Stomach (tissue), 19 donors: ENCODE measurements around the gene CCN5. TPM values are rescaled to one million over a fixed set of nuclear protein-coding genes. Genes with fewer than 3 reads are reported as not detected.
A peak's percentile ranks its signal among the peaks of the same experiment; 100 is the strongest.
"Not testable (repeated sequence)": the region's sequence is repeated elsewhere in the genome, so short reads cannot be mapped to it uniquely, and the experiment has no call there.

Experiments used
- DNase-seq, 2 donors: peaks; one replicate each; pipeline versions ENCODE4 v3.0.0 to v3.0.0-alpha.2; 2013 to 2019
- H3K27ac ChIP-seq, 5 donors: fragments of 200-600 bp in 4 of 5; sonication (generic) in 4 of 5; one replicate each; pipeline ENCODE4 v1.5.1; 2013 to 2019; ENCODE audit warnings: mild to moderate bottlenecking in 1 of 5, moderate library complexity in 1 of 5
- H3K27me3 ChIP-seq, 3 donors: fragments of 200-600 bp; sonication (generic); one replicate each; pipeline ENCODE4 v1.5.1; 2017 to 2019; ENCODE audit warnings: mixed run types in 1 of 3
- H3K36me3 ChIP-seq, 4 donors: fragments of 200-600 bp; sonication (generic); 1 replicate in 3 of 4; 2 replicates in 1 of 4; pipeline ENCODE4 v1.5.1; 2016 to 2019
- H3K4me1 ChIP-seq, 4 donors: fragments of 200-600 bp; sonication (generic); one replicate each; pipeline ENCODE4 v1.5.1; 2016 to 2019
- H3K4me3 ChIP-seq, 4 donors: fragments of 200-600 bp; sonication (generic) in 3 of 4; one replicate each; pipeline ENCODE4 v1.5.1; 2016 to 2019; ENCODE audit warnings: mild to moderate bottlenecking in 1 of 4
- H3K9me3 ChIP-seq, 4 donors: fragments of 200-600 bp; sonication (generic); one replicate each; pipeline ENCODE4 v1.5.1; 2016 to 2019
- EP300 ChIP-seq: sonication (generic); formaldehyde crosslinking; IDR thresholded peaks from one replicate; pipeline ENCODE4 v1.6.1; 2017; ENCODE audit warnings: antibody characterized with exemption
- POLR2A ChIP-seq, 4 donors: fragments of 450-650 bp; IDR thresholded peaks; one replicate each; pipeline ENCODE4 v1.6.1; 2016; ENCODE audit warnings: antibody characterized with exemption in 4 of 4, control low read depth in 2 of 4, mild to moderate bottlenecking in 1 of 4, moderate library complexity in 1 of 4
- POLR2AphosphoS5 ChIP-seq, 3 donors: sonication (generic); formaldehyde crosslinking; IDR thresholded peaks; one replicate each; pipeline ENCODE4 v1.6.1; 2016; ENCODE audit warnings: antibody characterized with exemption in 3 of 3
- WGBS, 5 donors: extraction: QIAGEN DNeasy Blood & Tissue Kit in 3 of 5; methylation state at CpG; one replicate each; pipeline versions ENCODE4 v1.1.5 to v1.1.7; 2013 to 2018; 5-methylcytosine and 5-hydroxymethylcytosine counted together
- intact Hi-C: fragments of 100-400 bp; cut with DNase I; formaldehyde crosslinking; loops from one replicate; pipeline ENCODE4 v1.15.1; 2023; ENCODE audit warnings: low total_unique reads
- long read RNA-seq, 10 donors: transcript quantifications; one replicate each; lab custom pipeline, GENCODE V29; 2026
- polyA plus RNA-seq, 3 donors: library from polyadenylated mRNA; stranded (reverse); fragments of 200-250 nt; gene quantifications; one replicate each; pipeline ENCODE4 v1.2.3, GENCODE V29; 2013
- total RNA-seq, 5 donors: library from RNA; depleted of rRNA; stranded (reverse); fragments of >200 nt; gene quantifications; one replicate each; pipeline versions ENCODE4 v1.1.0 to v1.2.3, GENCODE V29; 2014 to 2016
- TF ChIP-seq, protein P1 (sequence below), 7 experiments: fragments of 450-650 bp in 4 of 7; fragments of 200-600 bp in 3 of 7; sonication (generic) in 3 of 7; IDR thresholded peaks; one replicate each; pipeline ENCODE4 v1.5.1; 2016 to 2019; ENCODE audit warnings: antibody characterized with exemption in 7 of 7, control low read depth in 2 of 7, mild to moderate bottlenecking in 1 of 7
- donor health status: healthy with polysubstance abuse.
- donor health status: Bipolar disorder and iron deficiency.
- donor health status: healthy.

Gene CCN5, protein sequence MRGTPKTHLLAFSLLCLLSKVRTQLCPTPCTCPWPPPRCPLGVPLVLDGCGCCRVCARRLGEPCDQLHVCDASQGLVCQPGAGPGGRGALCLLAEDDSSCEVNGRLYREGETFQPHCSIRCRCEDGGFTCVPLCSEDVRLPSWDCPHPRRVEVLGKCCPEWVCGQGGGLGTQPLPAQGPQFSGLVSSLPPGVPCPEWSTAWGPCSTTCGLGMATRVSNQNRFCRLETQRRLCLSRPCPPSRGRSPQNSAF
- total RNA-seq: 100 to 1,000 TPM in 1 of 5 donors, 10 to 100 TPM in 1, not detected in 3; 19.9 to 193 TPM
- 1 to 10 TPM; 2.5 to 8.2 (median 3.4) TPM for polyA plus RNA-seq
- long read RNA-seq, donor 1: 0 reads
- long read RNA-seq, donor 2: 0 reads
- long read RNA-seq, donor 3: 0 reads
- long read RNA-seq, donor 4: 0 reads
- long read RNA-seq, donor 5: 0 reads
- long read RNA-seq, donor 6: 0 reads
- long read RNA-seq, donor 7, partial matches to known transcripts: 0 of 1 reads
- long read RNA-seq, donor 7, other reads (novel, unspliced or antisense): 0 of 1 reads
- long read RNA-seq, donor 8: 0 reads
- long read RNA-seq, donor 9: 0 reads
- long read RNA-seq, donor 10: 0 reads

- Histone ChIP-seq H3K4me3 (peak within 1 kb of the TSS in 1 of 4 donors; percentile 5), H3K4me1 (peaks cover 21 to 34% (median 31%) of the 10 kb centered on the region in 4 donors), H3K36me3 (no peaks in the 10 kb centered on the region), H3K9me3 (no peaks in the 10 kb centered on the region), H3K27ac (peak within 1 kb of the TSS; percentile 40 to 77 (median 71)), H3K27me3 (no peaks in the 10 kb centered on the region)
- TF ChIP-seq, protein P1, sequence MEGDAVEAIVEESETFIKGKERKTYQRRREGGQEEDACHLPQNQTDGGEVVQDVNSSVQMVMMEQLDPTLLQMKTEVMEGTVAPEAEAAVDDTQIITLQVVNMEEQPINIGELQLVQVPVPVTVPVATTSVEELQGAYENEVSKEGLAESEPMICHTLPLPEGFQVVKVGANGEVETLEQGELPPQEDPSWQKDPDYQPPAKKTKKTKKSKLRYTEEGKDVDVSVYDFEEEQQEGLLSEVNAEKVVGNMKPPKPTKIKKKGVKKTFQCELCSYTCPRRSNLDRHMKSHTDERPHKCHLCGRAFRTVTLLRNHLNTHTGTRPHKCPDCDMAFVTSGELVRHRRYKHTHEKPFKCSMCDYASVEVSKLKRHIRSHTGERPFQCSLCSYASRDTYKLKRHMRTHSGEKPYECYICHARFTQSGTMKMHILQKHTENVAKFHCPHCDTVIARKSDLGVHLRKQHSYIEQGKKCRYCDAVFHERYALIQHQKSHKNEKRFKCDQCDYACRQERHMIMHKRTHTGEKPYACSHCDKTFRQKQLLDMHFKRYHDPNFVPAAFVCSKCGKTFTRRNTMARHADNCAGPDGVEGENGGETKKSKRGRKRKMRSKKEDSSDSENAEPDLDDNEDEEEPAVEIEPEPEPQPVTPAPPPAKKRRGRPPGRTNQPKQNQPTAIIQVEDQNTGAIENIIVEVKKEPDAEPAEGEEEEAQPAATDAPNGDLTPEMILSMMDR (IDR thresholded peaks at IDR 0.05): no peak
- TF ChIP-seq EP300: no peak
- peak in 1 of 3 donors; percentile 59 for TF ChIP-seq POLR2AphosphoS5 (IDR thresholded peaks at IDR 0.05)
- TF ChIP-seq POLR2A (IDR thresholded peaks at IDR 0.05): no peak
- DNase-seq: peak; percentile 91 to 93
- intact Hi-C loops: no loop called here
- WGBS, 5 donors: 19 to 30% (median 23%) methylated on average over 15 to 28 of the region's 28 CpGs
Observed at GRCh38 chr20:44714701-44715498, at the start of gene CCN5. Gene CCN5, plus strand, starts transcription at chr20:44715369. Its CDS starts 22 bp downstream, at chr20:44715391.

- 75 to 82% (median 77%) methylated on average over 3 of the region's 3 CpGs for WGBS, 5 donors
- H3K27ac ChIP-seq: no peak overlapping the region
- intact Hi-C loops: no loop called here
Observed at GRCh38 chr20:44666066-44666465, 49.1 kb upstream of the CCN5 start.

DNA sequence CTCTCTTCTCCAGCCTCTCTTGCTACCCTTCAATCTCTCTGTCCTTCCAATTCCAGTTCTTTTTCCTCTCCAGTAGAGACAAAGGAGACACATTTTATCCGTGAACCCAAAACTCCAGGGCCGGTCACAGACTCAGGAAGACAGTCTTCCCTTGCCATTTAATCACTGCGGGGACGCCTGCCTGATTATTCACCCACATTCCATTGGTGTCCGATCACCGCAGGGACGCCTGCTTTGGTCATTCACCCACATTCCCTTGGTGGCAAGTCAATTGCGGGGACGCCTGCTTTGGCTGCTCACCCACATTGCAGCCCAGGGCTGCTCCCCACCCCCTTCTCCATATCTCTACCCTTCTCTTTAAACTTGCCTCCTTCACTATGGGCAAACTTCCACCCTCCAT, 44.3 kb upstream of the CCN5 start:
- H3K27me3 ChIP-seq, H3K4me3 ChIP-seq, DNase-seq, H3K9me3 ChIP-seq, H3K4me1 ChIP-seq, H3K36me3 ChIP-seq, H3K27ac ChIP-seq, intact Hi-C loops: not testable (repeated sequence)
- 83 to 89% (median 87%) methylated on average over 9 of the region's 9 CpGs for WGBS, 5 donors

More at GRCh38 chr20:44666066-44666465, 49.1 kb upstream of the CCN5 start:
- no peak for TF ChIP-seq POLR2A (IDR thresholded peaks at IDR 0.05)
- no peak for TF ChIP-seq EP300
- TF ChIP-seq, protein P1 (IDR thresholded peaks at IDR 0.05): no peak
- TF ChIP-seq POLR2AphosphoS5 (IDR thresholded peaks at IDR 0.05): no peak
- no peak for DNase-seq
- peaks cover 0 to 6% (median 0%) of the 10 kb centered on the region in 3 donors for H3K27me3 ChIP-seq
- no peak overlapping the region for H3K4me3 ChIP-seq
- no peaks in the 10 kb centered on the region for H3K4me1 ChIP-seq
- H3K36me3 ChIP-seq: no peaks in the 10 kb centered on the region
- H3K9me3 ChIP-seq: no peaks in the 10 kb centered on the region

GRCh38 chr20:44671541-44671940, 43.6 kb upstream of the CCN5 start:
- 58 to 77% (median 71%) methylated on average over 6 of the region's 7 CpGs for whole genome bisulfite sequencing, 5 donors
- H3K4me3 ChIP-seq, H3K27me3 ChIP-seq, H3K9me3 ChIP-seq, H3K36me3 ChIP-seq, intact Hi-C loops, H3K27ac ChIP-seq, H3K4me1 ChIP-seq: not testable (repeated sequence)
- peak; percentile 47 to 62 for DNase-seq

GRCh38 chr20:44672318-44672902, 42.8 kb upstream of the CCN5 start:
- H3K27ac ChIP-seq, DNase-seq, H3K9me3 ChIP-seq, H3K4me3 ChIP-seq, intact Hi-C loops, H3K27me3 ChIP-seq, H3K4me1 ChIP-seq, H3K36me3 ChIP-seq: not testable (repeated sequence)
- WGBS, 5 donors: 89 to 93% (median 91%) methylated on average over 23 of the region's 23 CpGs
